HL-60 (cell line): ENCODE data around the gene FAM124A.

ENCODE experiments used
- POLR2AphosphoS5 ChIP-seq: IDR thresholded peaks from 2 replicates; pipeline ENCODE4 v1.6.1; 2012; ENCODE audit warnings: low read depth
- SPI1 ChIP-seq: IDR thresholded peaks from 2 replicates; pipeline ENCODE4 v1.6.1; 2012; ENCODE audit warnings: low read depth, mild to moderate bottlenecking, borderline replicate concordance
- TF ChIP-seq, protein P1 (sequence below): IDR thresholded peaks from one replicate; pipeline ENCODE4 v1.5.1; 2011; ENCODE audit warnings: low read length, control low read depth, inconsistent platforms; ENCODE audit not compliant: insufficient read depth
- TF ChIP-seq, protein P2 (sequence below): IDR thresholded peaks from 2 replicates; pipeline ENCODE4 v1.6.1; 2012; ENCODE audit warnings: low read depth; ENCODE audit not compliant: insufficient replicate concordance

DNA sequence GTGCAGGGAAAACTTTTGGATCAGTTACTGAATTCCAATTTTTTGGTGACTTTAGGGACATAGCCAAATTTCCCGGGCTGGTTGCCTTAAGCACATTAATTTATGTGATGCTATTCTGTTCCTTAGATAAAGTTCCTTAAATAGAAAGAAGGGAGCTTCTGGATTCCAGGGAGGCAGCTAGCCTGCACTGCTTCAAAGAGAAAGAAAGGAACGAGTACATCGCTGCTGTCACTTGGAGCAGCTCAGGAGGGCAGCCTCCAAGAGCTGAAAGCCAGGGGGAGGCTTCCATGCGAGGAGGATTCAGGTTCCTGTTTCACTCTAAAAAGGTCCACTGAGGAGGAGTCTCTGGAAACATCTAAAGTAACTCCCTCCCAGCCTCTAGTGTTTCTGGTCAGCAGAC, 55.7 kb downstream of the FAM124A start:
- TF ChIP-seq, protein P1, sequence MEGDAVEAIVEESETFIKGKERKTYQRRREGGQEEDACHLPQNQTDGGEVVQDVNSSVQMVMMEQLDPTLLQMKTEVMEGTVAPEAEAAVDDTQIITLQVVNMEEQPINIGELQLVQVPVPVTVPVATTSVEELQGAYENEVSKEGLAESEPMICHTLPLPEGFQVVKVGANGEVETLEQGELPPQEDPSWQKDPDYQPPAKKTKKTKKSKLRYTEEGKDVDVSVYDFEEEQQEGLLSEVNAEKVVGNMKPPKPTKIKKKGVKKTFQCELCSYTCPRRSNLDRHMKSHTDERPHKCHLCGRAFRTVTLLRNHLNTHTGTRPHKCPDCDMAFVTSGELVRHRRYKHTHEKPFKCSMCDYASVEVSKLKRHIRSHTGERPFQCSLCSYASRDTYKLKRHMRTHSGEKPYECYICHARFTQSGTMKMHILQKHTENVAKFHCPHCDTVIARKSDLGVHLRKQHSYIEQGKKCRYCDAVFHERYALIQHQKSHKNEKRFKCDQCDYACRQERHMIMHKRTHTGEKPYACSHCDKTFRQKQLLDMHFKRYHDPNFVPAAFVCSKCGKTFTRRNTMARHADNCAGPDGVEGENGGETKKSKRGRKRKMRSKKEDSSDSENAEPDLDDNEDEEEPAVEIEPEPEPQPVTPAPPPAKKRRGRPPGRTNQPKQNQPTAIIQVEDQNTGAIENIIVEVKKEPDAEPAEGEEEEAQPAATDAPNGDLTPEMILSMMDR = no peak
- TF ChIP-seq, protein P2, sequence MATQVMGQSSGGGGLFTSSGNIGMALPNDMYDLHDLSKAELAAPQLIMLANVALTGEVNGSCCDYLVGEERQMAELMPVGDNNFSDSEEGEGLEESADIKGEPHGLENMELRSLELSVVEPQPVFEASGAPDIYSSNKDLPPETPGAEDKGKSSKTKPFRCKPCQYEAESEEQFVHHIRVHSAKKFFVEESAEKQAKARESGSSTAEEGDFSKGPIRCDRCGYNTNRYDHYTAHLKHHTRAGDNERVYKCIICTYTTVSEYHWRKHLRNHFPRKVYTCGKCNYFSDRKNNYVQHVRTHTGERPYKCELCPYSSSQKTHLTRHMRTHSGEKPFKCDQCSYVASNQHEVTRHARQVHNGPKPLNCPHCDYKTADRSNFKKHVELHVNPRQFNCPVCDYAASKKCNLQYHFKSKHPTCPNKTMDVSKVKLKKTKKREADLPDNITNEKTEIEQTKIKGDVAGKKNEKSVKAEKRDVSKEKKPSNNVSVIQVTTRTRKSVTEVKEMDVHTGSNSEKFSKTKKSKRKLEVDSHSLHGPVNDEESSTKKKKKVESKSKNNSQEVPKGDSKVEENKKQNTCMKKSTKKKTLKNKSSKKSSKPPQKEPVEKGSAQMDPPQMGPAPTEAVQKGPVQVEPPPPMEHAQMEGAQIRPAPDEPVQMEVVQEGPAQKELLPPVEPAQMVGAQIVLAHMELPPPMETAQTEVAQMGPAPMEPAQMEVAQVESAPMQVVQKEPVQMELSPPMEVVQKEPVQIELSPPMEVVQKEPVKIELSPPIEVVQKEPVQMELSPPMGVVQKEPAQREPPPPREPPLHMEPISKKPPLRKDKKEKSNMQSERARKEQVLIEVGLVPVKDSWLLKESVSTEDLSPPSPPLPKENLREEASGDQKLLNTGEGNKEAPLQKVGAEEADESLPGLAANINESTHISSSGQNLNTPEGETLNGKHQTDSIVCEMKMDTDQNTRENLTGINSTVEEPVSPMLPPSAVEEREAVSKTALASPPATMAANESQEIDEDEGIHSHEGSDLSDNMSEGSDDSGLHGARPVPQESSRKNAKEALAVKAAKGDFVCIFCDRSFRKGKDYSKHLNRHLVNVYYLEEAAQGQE = no peak
- TF ChIP-seq POLR2AphosphoS5 (no peak), SPI1 (no peak)
